NT2/D1 (cell line): Measurements from ENCODE around the gene GPRC5A.

Experiments
- YY1 ChIP-seq: IDR thresholded peaks from 2 replicates; pipeline ENCODE4 v1.6.1; 2011; ENCODE audit not compliant: insufficient read length, insufficient read depth
- ZNF274 ChIP-seq: IDR thresholded peaks from 2 replicates; pipeline ENCODE4 v1.6.1; 2011; ENCODE audit warnings: mild to moderate bottlenecking, low read depth, low read length

DNA sequence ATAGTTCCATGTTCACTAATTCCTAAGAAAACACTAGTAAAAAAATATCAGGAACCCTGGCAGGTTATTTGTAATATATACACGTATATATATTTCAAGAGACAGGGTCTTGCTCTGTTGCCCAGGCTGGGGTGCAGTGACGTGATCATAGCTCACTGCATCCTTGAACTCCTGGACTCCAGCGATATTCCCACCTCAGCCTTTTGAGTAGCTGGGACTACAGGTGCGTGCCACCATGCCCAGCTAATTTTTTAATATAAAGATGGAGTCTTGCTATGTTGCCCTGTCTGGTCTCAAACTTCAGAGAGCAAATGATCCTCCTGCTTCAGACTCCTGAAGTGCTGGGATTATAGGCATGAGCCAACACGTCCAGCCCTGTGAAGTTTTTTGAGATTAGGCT is 16.2 kb downstream of the GPRC5A start:
- TF ChIP-seq ZNF274 = no peak
- TF ChIP-seq YY1 = no peak
